H1 (cell line): ENCODE results near the gene ZNF593.

ENCODE experiments used
- CHD2 ChIP-seq: IDR thresholded peaks from 2 replicates; pipeline ENCODE4 v1.6.1; 2012; ENCODE audit warnings: low read length, improper control_type of control experiment
- CTBP2 ChIP-seq: IDR thresholded peaks from 2 replicates; pipeline ENCODE4 v1.7.0; 2011; ENCODE audit warnings: borderline replicate concordance, mild to moderate bottlenecking, moderate library complexity, mixed read lengths, low read length; ENCODE audit not compliant: insufficient read depth, insufficient read length
- POLR2A ChIP-seq, 2 experiments: IDR thresholded peaks; 1 replicate in 1 of 2; 2 replicates in 1 of 2; pipeline ENCODE4 v1.6.1; 2011; ENCODE audit warnings: low read depth in 2 of 2, low read length in 2 of 2, mild to moderate bottlenecking in 2 of 2; ENCODE audit errors: control extremely low read depth in 1 of 2
- POLR2AphosphoS5 ChIP-seq: IDR thresholded peaks from 2 replicates; pipeline ENCODE4 v1.6.1; 2011; ENCODE audit warnings: low read depth, low read length
- RAD21 ChIP-seq, 2 experiments: IDR thresholded peaks in 1 of 2; conservative IDR thresholded peaks in 1 of 2; 2 replicates each; pipeline ENCODE4 v1.6.1; 2011; ENCODE audit warnings: low read depth in 2 of 2, low read length in 2 of 2, improper control_type of control experiment in 1 of 2, inconsistent platforms in 1 of 2, mild to moderate bottlenecking in 1 of 2, moderate library complexity in 1 of 2
- RFX5 ChIP-seq: IDR thresholded peaks from 2 replicates; pipeline ENCODE4 v1.6.1; 2011; ENCODE audit warnings: low read depth, low read length, improper control_type of control experiment, borderline replicate concordance
- SP2 ChIP-seq: IDR thresholded peaks from 2 replicates; pipeline ENCODE4 v1.6.1; 2012; ENCODE audit warnings: mild to moderate bottlenecking, low read length, inconsistent platforms
- SP4 ChIP-seq: IDR thresholded peaks from 2 replicates; pipeline ENCODE4 v1.6.1; 2012; ENCODE audit warnings: low read length, inconsistent platforms
- TCF12 ChIP-seq: IDR thresholded peaks from 2 replicates; pipeline ENCODE4 v1.6.1; 2011; ENCODE audit warnings: low read depth, mild to moderate bottlenecking, low read length
- TEAD4 ChIP-seq: IDR thresholded peaks from 2 replicates; pipeline ENCODE4 v1.6.1; 2012; ENCODE audit warnings: low read depth, low read length, inconsistent platforms, mixed read lengths
- TF ChIP-seq, protein P1 (sequence below), 3 experiments: IDR thresholded peaks; 1 replicate in 2 of 3; 2 replicates in 1 of 3; pipeline versions ENCODE4 v1.5.1 to v1.6.1; 2011; ENCODE audit warnings: low read length in 3 of 3, mild to moderate bottlenecking in 3 of 3, inconsistent platforms in 2 of 3, low read depth in 1 of 3, moderate library complexity in 1 of 3; ENCODE audit not compliant: insufficient read depth in 1 of 3; ENCODE audit errors: control extremely low read depth in 1 of 3
- TF ChIP-seq, protein P2 (sequence below): IDR thresholded peaks from 2 replicates; pipeline ENCODE4 v1.6.1; 2011; ENCODE audit warnings: low read length, improper control_type of control experiment

GRCh38 chr1:26156285-26157038 is 13.2 kb upstream of the ZNF593 start:
- TF ChIP-seq SP2 (no peak), SP4 (no peak), POLR2AphosphoS5 (no peak), TEAD4 (no peak), RFX5 (no peak), POLR2A (IDR thresholded peaks at IDR 0.05; ENCODE audit: control extremely low read depth in 1 of 2, low read depth in 2 of 2, low read length in 2 of 2) (no peak), TCF12 (no peak), CTBP2 (peak; percentile 48), RAD21 (IDR thresholded peaks at IDR 0.05 in 1 of 2, conservative IDR thresholded peaks at IDR 0.05 in 1 of 2; ENCODE audit: low read depth in 2 of 2, low read length in 2 of 2) (no peak), CHD2 (no peak)
- TF ChIP-seq, protein P1, sequence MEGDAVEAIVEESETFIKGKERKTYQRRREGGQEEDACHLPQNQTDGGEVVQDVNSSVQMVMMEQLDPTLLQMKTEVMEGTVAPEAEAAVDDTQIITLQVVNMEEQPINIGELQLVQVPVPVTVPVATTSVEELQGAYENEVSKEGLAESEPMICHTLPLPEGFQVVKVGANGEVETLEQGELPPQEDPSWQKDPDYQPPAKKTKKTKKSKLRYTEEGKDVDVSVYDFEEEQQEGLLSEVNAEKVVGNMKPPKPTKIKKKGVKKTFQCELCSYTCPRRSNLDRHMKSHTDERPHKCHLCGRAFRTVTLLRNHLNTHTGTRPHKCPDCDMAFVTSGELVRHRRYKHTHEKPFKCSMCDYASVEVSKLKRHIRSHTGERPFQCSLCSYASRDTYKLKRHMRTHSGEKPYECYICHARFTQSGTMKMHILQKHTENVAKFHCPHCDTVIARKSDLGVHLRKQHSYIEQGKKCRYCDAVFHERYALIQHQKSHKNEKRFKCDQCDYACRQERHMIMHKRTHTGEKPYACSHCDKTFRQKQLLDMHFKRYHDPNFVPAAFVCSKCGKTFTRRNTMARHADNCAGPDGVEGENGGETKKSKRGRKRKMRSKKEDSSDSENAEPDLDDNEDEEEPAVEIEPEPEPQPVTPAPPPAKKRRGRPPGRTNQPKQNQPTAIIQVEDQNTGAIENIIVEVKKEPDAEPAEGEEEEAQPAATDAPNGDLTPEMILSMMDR (IDR thresholded peaks at IDR 0.05; ENCODE audit: control extremely low read depth in 1 of 3, insufficient read depth in 1 of 3, low read depth in 1 of 3, low read length in 3 of 3) = no peak
- TF ChIP-seq, protein P2, sequence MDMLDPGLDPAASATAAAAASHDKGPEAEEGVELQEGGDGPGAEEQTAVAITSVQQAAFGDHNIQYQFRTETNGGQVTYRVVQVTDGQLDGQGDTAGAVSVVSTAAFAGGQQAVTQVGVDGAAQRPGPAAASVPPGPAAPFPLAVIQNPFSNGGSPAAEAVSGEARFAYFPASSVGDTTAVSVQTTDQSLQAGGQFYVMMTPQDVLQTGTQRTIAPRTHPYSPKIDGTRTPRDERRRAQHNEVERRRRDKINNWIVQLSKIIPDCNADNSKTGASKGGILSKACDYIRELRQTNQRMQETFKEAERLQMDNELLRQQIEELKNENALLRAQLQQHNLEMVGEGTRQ = no peak
